ENCODE measurements around the gene PAPPA. TPM values are rescaled to one million over a fixed set of nuclear protein-coding genes. Genes with fewer than 3 reads are reported as not detected.

Gene PAPPA
- total RNA-seq, 1 donor from 2014 or later, result 219 TPM

DNA sequence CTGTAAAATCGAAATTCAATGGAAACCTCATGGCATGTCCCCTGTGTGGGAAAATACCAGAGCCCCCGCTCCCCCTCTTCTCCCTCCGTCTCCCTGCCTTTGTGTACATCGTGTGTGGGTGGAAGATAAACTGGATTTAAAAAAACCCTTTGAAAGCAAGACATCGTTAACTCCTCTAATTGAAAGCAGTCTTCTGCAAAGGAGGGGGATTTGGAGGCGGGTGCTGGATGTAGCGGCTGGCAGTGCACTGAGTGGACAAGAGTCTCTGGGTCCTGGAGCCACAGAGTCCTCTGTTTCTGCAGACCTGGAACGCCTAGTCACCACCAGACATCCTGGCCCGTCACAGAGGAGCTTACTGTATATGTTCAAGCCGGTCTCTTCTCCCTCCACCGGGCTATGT is 169.4 kb downstream of the PAPPA start:
- TF ChIP-seq, protein P1, sequence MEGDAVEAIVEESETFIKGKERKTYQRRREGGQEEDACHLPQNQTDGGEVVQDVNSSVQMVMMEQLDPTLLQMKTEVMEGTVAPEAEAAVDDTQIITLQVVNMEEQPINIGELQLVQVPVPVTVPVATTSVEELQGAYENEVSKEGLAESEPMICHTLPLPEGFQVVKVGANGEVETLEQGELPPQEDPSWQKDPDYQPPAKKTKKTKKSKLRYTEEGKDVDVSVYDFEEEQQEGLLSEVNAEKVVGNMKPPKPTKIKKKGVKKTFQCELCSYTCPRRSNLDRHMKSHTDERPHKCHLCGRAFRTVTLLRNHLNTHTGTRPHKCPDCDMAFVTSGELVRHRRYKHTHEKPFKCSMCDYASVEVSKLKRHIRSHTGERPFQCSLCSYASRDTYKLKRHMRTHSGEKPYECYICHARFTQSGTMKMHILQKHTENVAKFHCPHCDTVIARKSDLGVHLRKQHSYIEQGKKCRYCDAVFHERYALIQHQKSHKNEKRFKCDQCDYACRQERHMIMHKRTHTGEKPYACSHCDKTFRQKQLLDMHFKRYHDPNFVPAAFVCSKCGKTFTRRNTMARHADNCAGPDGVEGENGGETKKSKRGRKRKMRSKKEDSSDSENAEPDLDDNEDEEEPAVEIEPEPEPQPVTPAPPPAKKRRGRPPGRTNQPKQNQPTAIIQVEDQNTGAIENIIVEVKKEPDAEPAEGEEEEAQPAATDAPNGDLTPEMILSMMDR (IDR thresholded peaks at IDR 0.05), result no peak
- Mint-ChIP-seq H3K27ac (ENCODE audit: unreplicated experiment) (peak overlapping the region; percentile 42), H3K4me1 (ENCODE audit: low read depth) (peaks cover 56% of the 10 kb centered on the region), H3K27me3 (ENCODE audit: low read depth) (no peaks in the 10 kb centered on the region), H3K36me3 (ENCODE audit: low read depth) (peaks cover 23% of the 10 kb centered on the region), H3K9me3 (ENCODE audit: low read depth) (no peaks in the 10 kb centered on the region), H3K4me3 (ENCODE audit: unreplicated experiment) (no peak overlapping the region)
- DNase-seq (ENCODE audit: low spot score), result no peak

DNA sequence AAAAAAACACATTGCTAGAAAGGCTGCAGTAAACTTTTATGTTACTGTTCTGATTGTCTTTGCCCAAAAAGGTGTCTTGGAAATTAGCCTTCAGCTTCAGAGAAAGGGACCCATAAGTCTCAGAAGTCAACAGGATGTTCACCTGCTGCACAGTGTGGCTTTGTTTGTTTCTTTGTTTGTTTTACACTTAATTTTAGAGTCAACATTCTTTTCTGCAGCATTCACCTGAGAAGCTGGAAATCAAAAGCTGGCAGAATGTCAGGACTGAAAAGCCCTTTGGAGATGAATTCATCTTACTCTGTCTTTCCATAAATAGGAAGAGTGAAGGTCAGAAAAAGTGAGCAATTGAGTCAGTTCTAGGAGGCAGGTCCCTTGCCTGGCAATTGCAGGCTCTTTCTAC is 170.0 kb downstream of the PAPPA start:
- H3K27ac Mint-ChIP-seq (ENCODE audit: unreplicated experiment), result peak overlapping the region; percentile 41
- H3K9me3 Mint-ChIP-seq (ENCODE audit: low read depth), result no peaks in the 10 kb centered on the region
- TF ChIP-seq, protein P1 (IDR thresholded peaks at IDR 0.05), result no peak
- peaks cover 56% of the 10 kb centered on the region for H3K4me1 Mint-ChIP-seq (ENCODE audit: low read depth)
- no peak for DNase-seq (ENCODE audit: low spot score)
- H3K36me3 Mint-ChIP-seq (ENCODE audit: low read depth), result peaks cover 18% of the 10 kb centered on the region
- H3K27me3 Mint-ChIP-seq (ENCODE audit: low read depth), result no peaks in the 10 kb centered on the region
- no peak overlapping the region for H3K4me3 Mint-ChIP-seq (ENCODE audit: unreplicated experiment)

DNA sequence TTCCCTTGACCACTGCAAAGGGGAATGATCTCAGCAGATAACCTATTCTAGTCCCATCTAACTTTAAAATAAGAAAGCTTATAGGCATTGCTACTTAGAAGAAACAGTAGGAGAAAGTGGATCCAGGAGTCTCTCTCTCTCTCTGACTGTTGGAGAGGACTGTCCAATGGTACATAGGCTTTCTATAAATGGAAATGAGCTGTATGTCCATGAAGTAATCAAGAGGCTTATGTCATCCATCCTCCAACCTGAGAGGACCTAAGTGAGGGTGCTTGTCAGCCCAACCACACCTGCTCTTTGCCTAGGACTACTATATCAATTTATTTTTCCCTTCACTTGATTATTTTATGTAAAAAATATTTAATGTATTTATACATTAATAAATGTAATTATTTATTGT is 172.3 kb downstream of the PAPPA start:
- TF ChIP-seq, protein P1 (IDR thresholded peaks at IDR 0.05), result no peak
- no peak for DNase-seq (ENCODE audit: low spot score)
- no peaks in the 10 kb centered on the region for H3K9me3 Mint-ChIP-seq (ENCODE audit: low read depth)
- H3K27ac Mint-ChIP-seq (ENCODE audit: unreplicated experiment), result no peak overlapping the region
- H3K4me3 Mint-ChIP-seq (ENCODE audit: unreplicated experiment), result no peak overlapping the region
- peaks cover 19% of the 10 kb centered on the region for H3K36me3 Mint-ChIP-seq (ENCODE audit: low read depth)
- peaks cover 64% of the 10 kb centered on the region for H3K4me1 Mint-ChIP-seq (ENCODE audit: low read depth)
- H3K27me3 Mint-ChIP-seq (ENCODE audit: low read depth), result no peaks in the 10 kb centered on the region

DNA sequence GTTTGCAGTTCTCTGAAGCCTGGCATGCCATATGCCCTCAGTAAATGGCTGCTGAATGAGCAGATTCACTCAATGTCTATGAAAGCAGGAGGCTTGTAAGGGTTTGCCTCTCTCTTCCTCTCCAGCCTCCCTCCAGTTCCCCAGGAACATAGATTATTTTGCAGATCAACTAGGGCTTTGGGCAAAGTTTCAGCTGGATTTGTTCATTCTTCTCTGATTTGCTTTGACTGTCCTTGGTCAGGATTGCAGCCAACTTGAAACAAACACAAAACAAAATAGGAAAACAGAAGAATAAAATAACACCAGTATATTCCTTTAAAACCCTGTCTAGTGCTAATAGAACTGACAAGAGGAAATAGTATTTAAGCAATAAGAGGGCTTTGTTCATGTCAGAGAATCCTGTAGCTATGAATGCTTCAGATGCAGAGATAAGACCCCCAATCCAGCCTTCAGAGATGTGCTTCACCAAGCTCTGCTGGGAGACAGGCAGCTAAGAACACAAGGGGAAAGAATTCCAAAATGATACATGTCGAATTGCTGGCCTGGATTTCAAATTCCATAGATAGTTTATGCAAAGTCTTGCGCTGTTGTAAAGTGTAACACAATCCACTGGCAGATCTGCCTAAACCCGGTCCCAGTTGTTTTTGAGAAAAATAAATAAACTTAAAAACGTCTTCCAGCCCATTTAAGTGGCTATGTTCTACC is 174.3 kb downstream of the PAPPA start:
- Mint-ChIP-seq H3K9me3 (ENCODE audit: low read depth) (no peaks in the 10 kb centered on the region), H3K27me3 (ENCODE audit: low read depth) (no peaks in the 10 kb centered on the region), H3K4me1 (ENCODE audit: low read depth) (peaks cover 62% of the 10 kb centered on the region), H3K4me3 (ENCODE audit: unreplicated experiment) (peak overlapping the region; percentile 40), H3K36me3 (ENCODE audit: low read depth) (peaks cover 31% of the 10 kb centered on the region), H3K27ac (ENCODE audit: unreplicated experiment) (peak overlapping the region; percentile 80)
- DNase-seq (ENCODE audit: low spot score), result no peak
- TF ChIP-seq, protein P1 (IDR thresholded peaks at IDR 0.05), result no peak

DNA sequence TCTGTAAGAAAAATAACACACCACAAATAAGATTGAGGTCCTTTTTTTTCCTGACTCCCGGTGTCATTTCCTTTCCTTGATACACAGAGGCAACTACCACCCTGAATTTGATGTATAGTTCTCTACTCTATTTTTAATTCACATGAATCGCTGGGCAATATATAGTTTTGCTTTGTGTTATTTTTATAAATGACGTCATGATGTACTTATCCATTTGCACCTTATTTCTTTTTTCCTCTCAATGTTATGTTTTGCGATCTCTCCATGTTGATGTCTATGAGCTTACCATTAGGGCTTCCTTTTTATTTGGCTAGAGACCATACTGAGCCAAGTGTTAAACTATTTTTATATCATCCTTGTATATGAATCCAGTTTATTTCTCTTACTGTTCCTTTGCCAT is 175.9 kb downstream of the PAPPA start:
- TF ChIP-seq, protein P1 (IDR thresholded peaks at IDR 0.05), result no peak
- H3K4me3 Mint-ChIP-seq (ENCODE audit: unreplicated experiment), result no peak overlapping the region
- H3K4me1 Mint-ChIP-seq (ENCODE audit: low read depth), result peaks cover 56% of the 10 kb centered on the region
- DNase-seq (ENCODE audit: low spot score), result no peak
- peaks cover 34% of the 10 kb centered on the region for H3K36me3 Mint-ChIP-seq (ENCODE audit: low read depth)
- no peaks in the 10 kb centered on the region for H3K27me3 Mint-ChIP-seq (ENCODE audit: low read depth)
- peak overlapping the region; percentile 3 for H3K27ac Mint-ChIP-seq (ENCODE audit: unreplicated experiment)
- H3K9me3 Mint-ChIP-seq (ENCODE audit: low read depth), result no peaks in the 10 kb centered on the region
